Lung (tissue), 10 donors: ENCODE data around the gene DBET. TPM values are rescaled to one million over a fixed set of nuclear protein-coding genes. Genes with fewer than 3 reads are reported as not detected.
"Not testable (repeated sequence)": the region's sequence is repeated elsewhere in the genome, so short reads cannot be mapped to it uniquely, and the experiment has no call there.

Experiments used
- ATAC-seq: fragments of 200-7000 bp; cut with Tn5 transposase; one replicate; pipeline ENCODE4 v1.9.1; 2020; ENCODE audit warnings: moderate number of reproducible peaks; ENCODE audit not compliant: insufficient read depth, low FRiP score
- DNase-seq, 3 donors: peaks; one replicate each; pipeline ENCODE4 v3.0.0-alpha.2; 2013 to 2017
- H3K27ac ChIP-seq, 2 donors: one replicate each; pipeline ENCODE4 v1.5.1; 2013; ENCODE audit warnings: mild to moderate bottlenecking in 2 of 2, moderate library complexity in 2 of 2, control low read depth in 1 of 2, inconsistent platforms in 1 of 2, low read depth in 1 of 2, low read length in 1 of 2
- H3K27me3 ChIP-seq, 3 donors: one replicate each; pipeline ENCODE4 v1.5.1; 2013; ENCODE audit warnings: low read length in 2 of 3; ENCODE audit not compliant: control insufficient read depth in 3 of 3, insufficient read depth in 3 of 3
- H3K36me3 ChIP-seq, 4 donors: one replicate each; pipeline ENCODE4 v1.5.1; 2013; ENCODE audit warnings: low read length in 4 of 4, mild to moderate bottlenecking in 1 of 4, moderate library complexity in 1 of 4; ENCODE audit not compliant: control insufficient read depth in 4 of 4, insufficient read depth in 4 of 4
- H3K4me1 ChIP-seq, 5 donors: one replicate each; pipeline ENCODE4 v1.5.1; 2013; ENCODE audit warnings: low read length in 5 of 5, mild to moderate bottlenecking in 2 of 5, moderate library complexity in 1 of 5; ENCODE audit not compliant: control insufficient read depth in 5 of 5, insufficient read depth in 5 of 5
- H3K4me3 ChIP-seq: one replicate; pipeline ENCODE4 v1.5.1; 2013; ENCODE audit warnings: mild to moderate bottlenecking, control low read depth, moderate library complexity
- H3K9ac ChIP-seq, 2 donors: one replicate each; pipeline ENCODE4 v1.5.1; 2013; ENCODE audit warnings: low read length in 2 of 2, control low read depth in 1 of 2; ENCODE audit not compliant: insufficient read depth in 1 of 2
- H3K9me3 ChIP-seq, 4 donors: one replicate each; pipeline ENCODE4 v1.5.1; 2013; ENCODE audit warnings: low read length in 3 of 4, mild to moderate bottlenecking in 1 of 4, moderate library complexity in 1 of 4; ENCODE audit not compliant: control insufficient read depth in 4 of 4, insufficient read depth in 3 of 4
- WGBS, 2 donors: extraction: QIAGEN DNeasy Blood & Tissue Kit; methylation state at CpG; one replicate each; pipeline ENCODE4 v1.1.7; 2013; 5-methylcytosine and 5-hydroxymethylcytosine counted together
- polyA plus RNA-seq, 2 donors: library from polyadenylated mRNA; stranded (reverse); fragments of 200-250 nt; gene quantifications; one replicate each; pipeline ENCODE4 v1.2.1, GENCODE V29; 2013
- total RNA-seq, 2 donors: library from RNA; depleted of rRNA in 1 of 2; stranded (reverse); fragments of >200 nt in 1 of 2; gene quantifications; one replicate each; pipeline ENCODE4 v1.2.1, GENCODE V29; 2014 to 2021
- donor health status: Bipolar disorder and iron deficiency.
- donor health status: healthy.
- donor health status: DM: yes; HTN: yes; CAD: no.

The DBET gene
- total and polyA plus RNA-seq, 4 donors = not detected

GRCh38 chr4:190107766-190108485, 43.6 kb downstream of the DBET start:
- not testable (repeated sequence) for ATAC-seq, H3K4me1 ChIP-seq, H3K36me3 ChIP-seq, H3K27me3 ChIP-seq, DNase-seq, H3K4me3 ChIP-seq, H3K9ac ChIP-seq, H3K27ac ChIP-seq
- peaks cover 0 to 24% (median 2%) of the 10 kb centered on the region in 4 donors for H3K9me3 ChIP-seq
- 52 to 55% methylated on average over 2 of the region's 2 CpGs for WGBS, 2 donors

- H3K27me3 ChIP-seq, H3K4me3 ChIP-seq, H3K9ac ChIP-seq, H3K27ac ChIP-seq, ATAC-seq, H3K4me1 ChIP-seq, H3K36me3 ChIP-seq: not testable (repeated sequence)
- peak in 1 of 3 donors; percentile 9 for DNase-seq
- WGBS, 2 donors = 68% methylated on average over 6 of the region's 6 CpGs
- peaks cover 0 to 24% (median 2%) of the 10 kb centered on the region in 4 donors for H3K9me3 ChIP-seq
Measured at GRCh38 chr4:190108756-190109155, 44.5 kb downstream of the DBET start.

- not testable (repeated sequence) for H3K27ac ChIP-seq, H3K4me1 ChIP-seq, H3K27me3 ChIP-seq, H3K36me3 ChIP-seq, ATAC-seq, DNase-seq, H3K4me3 ChIP-seq, H3K9ac ChIP-seq
- WGBS, 2 donors = 46 to 47% methylated on average over 1 of the region's 1 CpG
- H3K9me3 ChIP-seq = peaks cover 0 to 24% (median 2%) of the 10 kb centered on the region in 4 donors
Measured at GRCh38 chr4:190109390-190110011, 45.2 kb downstream of the DBET start.

- peaks cover 0 to 26% (median 2%) of the 10 kb centered on the region in 4 donors for H3K9me3 ChIP-seq
- H3K4me1 ChIP-seq, H3K27me3 ChIP-seq, ATAC-seq, H3K36me3 ChIP-seq, H3K27ac ChIP-seq, DNase-seq, H3K9ac ChIP-seq, H3K4me3 ChIP-seq: not testable (repeated sequence)
Measured at GRCh38 chr4:190110033-190110432, 45.7 kb downstream of the DBET start.

GRCh38 chr4:190110570-190111295, 46.4 kb downstream of the DBET start:
- H3K9ac ChIP-seq, H3K36me3 ChIP-seq, H3K4me1 ChIP-seq, DNase-seq, ATAC-seq, H3K27ac ChIP-seq, H3K4me3 ChIP-seq, H3K27me3 ChIP-seq: not testable (repeated sequence)
- WGBS, 2 donors = 60 to 64% methylated on average over 4 of the region's 4 CpGs
- peaks cover 0 to 26% (median 2%) of the 10 kb centered on the region in 4 donors for H3K9me3 ChIP-seq

GRCh38 chr4:190112879-190113278, 48.6 kb downstream of the DBET start:
- not testable (repeated sequence) for H3K36me3 ChIP-seq, DNase-seq, ATAC-seq, H3K4me1 ChIP-seq, H3K9ac ChIP-seq, H3K4me3 ChIP-seq, H3K27ac ChIP-seq, H3K27me3 ChIP-seq
- 50 to 71% methylated on average over 2 of the region's 3 CpGs for WGBS, 2 donors
- H3K9me3 ChIP-seq = peaks cover 0 to 16% (median 2%) of the 10 kb centered on the region in 4 donors

GRCh38 chr4:190114991-190115390, 50.7 kb downstream of the DBET start:
- WGBS, 2 donors = 50 to 64% methylated on average over 3 of the region's 3 CpGs
- not testable (repeated sequence) for H3K9ac ChIP-seq, H3K27me3 ChIP-seq, H3K4me1 ChIP-seq, H3K36me3 ChIP-seq, H3K4me3 ChIP-seq, ATAC-seq, H3K27ac ChIP-seq, DNase-seq
- H3K9me3 ChIP-seq = peaks cover 0 to 12% (median 2%) of the 10 kb centered on the region in 4 donors
